OCI-LY1 (cell line): Measurements from ENCODE around the gene LHFPL2.
A peak's percentile ranks its signal among the peaks of the same experiment; 100 is the strongest.

Experiments
- H2AFZ ChIP-seq: fragments of 200-600 bp; sonication (generic), shearing (Covaris generic); 2 replicates; pipeline ENCODE4 v1.6.0; 2014; ENCODE audit warnings: antibody characterized with exemption, mild to moderate bottlenecking, low read length
- H3F3A ChIP-seq: fragments of 200-600 bp; sonication (generic), shearing (Covaris generic); 2 replicates; pipeline ENCODE4 v1.6.0; 2014; ENCODE audit warnings: mild to moderate bottlenecking, antibody characterized with exemption, low read length, moderate library complexity; ENCODE audit not compliant: insufficient read depth
- H3K27ac ChIP-seq: fragments of 200-600 bp; sonication (generic); 2 replicates; pipeline ENCODE4 v1.5.1; 2014; ENCODE audit warnings: low read length, mixed run types, mild to moderate bottlenecking, low read depth; ENCODE audit not compliant: poor library complexity, severe bottlenecking
- H3K27me3 ChIP-seq: fragments of 200-600 bp; sonication (generic); 2 replicates; pipeline ENCODE4 v1.6.0; 2014; ENCODE audit warnings: antibody characterized with exemption, mild to moderate bottlenecking, low read length, moderate library complexity; ENCODE audit not compliant: insufficient read depth
- H3K36me3 ChIP-seq: fragments of 200-600 bp; sonication (generic); 2 replicates; pipeline ENCODE4 v1.6.1; 2014; ENCODE audit warnings: mild to moderate bottlenecking, antibody characterized with exemption, low read length, moderate library complexity, mixed read lengths; ENCODE audit not compliant: insufficient read depth
- H3K4me1 ChIP-seq: fragments of 200-600 bp; sonication (generic); 2 replicates; pipeline ENCODE4 v1.5.1; 2014; ENCODE audit warnings: mild to moderate bottlenecking, low read length, moderate library complexity; ENCODE audit not compliant: insufficient read depth, severe bottlenecking
- H3K4me2 ChIP-seq: fragments of 200-600 bp; sonication (generic), shearing (Covaris generic); 2 replicates; pipeline ENCODE4 v1.6.1; 2014; ENCODE audit warnings: low read length
- H3K4me3 ChIP-seq: fragments of 200-600 bp; sonication (generic); 2 replicates; pipeline ENCODE4 v1.5.1; 2014; ENCODE audit warnings: low read length, low read depth, mild to moderate bottlenecking, mixed read lengths; ENCODE audit not compliant: poor library complexity, severe bottlenecking
- H3K79me2 ChIP-seq: fragments of 200-600 bp; shearing (Covaris generic); 2 replicates; pipeline ENCODE4 v1.6.1; 2016; ENCODE audit warnings: mixed run types, low read length, mixed read lengths; ENCODE audit not compliant: insufficient read depth
- H3K9ac ChIP-seq: fragments of 200-600 bp; sonication (generic), shearing (Covaris generic); 2 replicates; pipeline ENCODE4 v1.6.1; 2014; ENCODE audit warnings: mild to moderate bottlenecking, low read length, mixed read lengths
- H3K9me2 ChIP-seq: fragments of 200-600 bp; sonication (generic), shearing (Covaris generic); 2 replicates; pipeline ENCODE4 v1.6.1; 2014; ENCODE audit warnings: low read depth, mild to moderate bottlenecking, low read length, mixed read lengths
- H3K9me3 ChIP-seq: fragments of 200-600 bp; shearing (Covaris generic); 2 replicates; pipeline ENCODE4 v1.6.1; 2014; ENCODE audit warnings: low read length, mixed read lengths
- H4K20me1 ChIP-seq: fragments of 200-600 bp; sonication (generic), shearing (Covaris generic); 2 replicates; pipeline ENCODE4 v1.6.0; 2016; ENCODE audit warnings: mild to moderate bottlenecking, low read length; ENCODE audit not compliant: insufficient read depth
- CTCF ChIP-seq: fragments of 200-600 bp; sonication (generic), shearing (Covaris generic); IDR thresholded peaks from 2 replicates; pipeline ENCODE4 v1.5.1; 2017; ENCODE audit warnings: mild to moderate bottlenecking, antibody characterized with exemption, low read length, moderate library complexity, mixed read lengths
- EZH2 ChIP-seq: fragments of 200-600 bp; sonication (generic), shearing (Covaris generic); IDR thresholded peaks from 2 replicates; pipeline ENCODE4 v1.8.0; 2017; ENCODE audit warnings: borderline replicate concordance, mixed run types, mild to moderate bottlenecking, antibody characterized with exemption, low read length, moderate library complexity, mixed read lengths

The LHFPL2 gene

GRCh38 chr5:78514427-78515330 lies 133.9 kb downstream of the LHFPL2 start:
- Histone ChIP-seq H3K4me2 (no peak overlapping the region), H3K9me2 (no peaks in the 10 kb centered on the region), H3K9me3 (no peaks in the 10 kb centered on the region)

GRCh38 chr5:78513441-78513840 lies 135.1 kb downstream of the LHFPL2 start:
- Histone ChIP-seq H3K27me3 (no peaks in the 10 kb centered on the region), H4K20me1 (no peaks in the 10 kb centered on the region), H3K27ac (no peak overlapping the region), H3K9me2 (no peaks in the 10 kb centered on the region), H2AFZ (no peak overlapping the region), H3K4me2 (no peak overlapping the region), H3K9ac (no peak overlapping the region), H3K4me3 (no peak overlapping the region), H3F3A (no peaks in the 10 kb centered on the region), H3K36me3 (peaks cover 18% of the 10 kb centered on the region; the same call in 1 of the 2 replicates), H3K9me3 (no peaks in the 10 kb centered on the region), H3K4me1 (peaks cover 47% of the 10 kb centered on the region), H3K79me2 (peaks cover 14% of the 10 kb centered on the region)
- TF ChIP-seq EZH2 (no peak), CTCF (no peak)

More at GRCh38 chr5:78514427-78515330, 133.9 kb downstream of the LHFPL2 start:
- Histone ChIP-seq H3K79me2 (peaks cover 3% of the 10 kb centered on the region; the same call in 1 of the 2 replicates), H3K27ac (no peak overlapping the region), H3K4me1 (peaks cover 35% of the 10 kb centered on the region), H3K4me3 (no peak overlapping the region), H3F3A (no peaks in the 10 kb centered on the region), H4K20me1 (no peaks in the 10 kb centered on the region), H3K9ac (no peak overlapping the region), H3K27me3 (no peaks in the 10 kb centered on the region), H3K36me3 (peaks cover 18% of the 10 kb centered on the region; the same call in 1 of the 2 replicates), H2AFZ (no peak overlapping the region)
- TF ChIP-seq CTCF (no peak), EZH2 (no peak)

- Histone ChIP-seq H3K4me1 (peaks cover 57% of the 10 kb centered on the region), H2AFZ (no peak overlapping the region), H3K9me2 (no peaks in the 10 kb centered on the region), H3F3A (no peaks in the 10 kb centered on the region), H3K79me2 (peaks cover 23% of the 10 kb centered on the region), H3K4me2 (peak overlapping the region; percentile 74; the same call in 1 of the 2 replicates), H4K20me1 (no peaks in the 10 kb centered on the region), H3K4me3 (no peak overlapping the region), H3K27me3 (no peaks in the 10 kb centered on the region), H3K9me3 (no peaks in the 10 kb centered on the region), H3K36me3 (peaks cover 18% of the 10 kb centered on the region; the same call in 1 of the 2 replicates), H3K9ac (no peak overlapping the region), H3K27ac (peak overlapping the region; percentile 67)
- TF ChIP-seq CTCF (no peak), EZH2 (no peak)
Observed at GRCh38 chr5:78512435-78512834, 136.1 kb downstream of the LHFPL2 start.
